H1 (cell line): Measurements from ENCODE around the gene ANKFN1. TPM values are rescaled to one million over a fixed set of nuclear protein-coding genes. Genes with fewer than 3 reads are reported as not detected.

Source experiments
- CTCF ChIA-PET: fragments of 300-600 bp; sonication (Branson Sonifier 250); formaldehyde crosslinking; loops from one replicate; lab custom pipeline; 2021; ENCODE audit not compliant: partially characterized antibody; lab: Charles Lee
- POLR2A ChIA-PET: fragments of 300-600 bp; sonication (Branson Sonifier 250); formaldehyde crosslinking; loops from one replicate; lab custom pipeline; 2021; ENCODE audit warnings: inconsistent platforms; ENCODE audit not compliant: partially characterized antibody; lab: Charles Lee
- DNase-seq, 2 experiments: peaks; one replicate each; pipeline versions ENCODE4 v3.0.0 to v3.0.0-alpha.2; 2010 to 2022; ENCODE audit warnings: low spot score in 2 of 2, low read depth in 1 of 2, mixed read lengths in 1 of 2
- FAIRE-seq: peaks from 2 replicates; lab custom pipeline; 2011; peaks lifted over from hg19 to GRCh38; lab: Jason Lieb, UNC
- H2AFZ ChIP-seq: 2 replicates; pipeline ENCODE4 v1.8.1; 2012; ENCODE audit warnings: low read length, inconsistent platforms
- H2AK5ac ChIP-seq: 2 replicates; pipeline ENCODE4 v1.6.1; 2013; ENCODE audit warnings: low read depth, low read length
- H2BK120ac ChIP-seq: replicated peaks from 2 replicates; pipeline ENCODE3; 2013; ENCODE audit warnings: low read depth, low read length, inconsistent platforms
- H2BK12ac ChIP-seq: 2 replicates; pipeline ENCODE4 v1.6.1; 2013; ENCODE audit warnings: low read depth, low read length
- H2BK15ac ChIP-seq: 2 replicates; pipeline ENCODE4 v1.6.1; 2013; ENCODE audit warnings: low read length
- H2BK20ac ChIP-seq: 2 replicates; pipeline ENCODE4 v1.6.1; 2013; ENCODE audit warnings: low read length
- H2BK5ac ChIP-seq: 2 replicates; pipeline ENCODE4 v1.6.1; 2013; ENCODE audit warnings: low read depth, low read length
- H3K14ac ChIP-seq: 2 replicates; pipeline ENCODE4 v1.6.1; 2013; ENCODE audit warnings: inconsistent platforms; ENCODE audit not compliant: insufficient read length
- H3K18ac ChIP-seq: 2 replicates; pipeline ENCODE4 v1.6.1; 2013; ENCODE audit warnings: low read length; ENCODE audit errors: extremely low read depth
- H3K23ac ChIP-seq: 2 replicates; pipeline ENCODE4 v1.6.1; 2013; ENCODE audit warnings: inconsistent platforms; ENCODE audit not compliant: insufficient read length
- H3K23me2 ChIP-seq: 2 replicates; pipeline ENCODE4 v1.6.1; 2013; ENCODE audit warnings: low read depth, low read length
- H3K27ac ChIP-seq: 2 replicates; pipeline ENCODE4 v1.6.1; 2011; ENCODE audit warnings: low read depth, low read length, inconsistent platforms
- H3K27me3 ChIP-seq, 4 experiments: replicated peaks in 1 of 4; 1 replicate in 1 of 4; 2 replicates in 3 of 4; pipeline versions ENCODE4 v1.6.1 to v1.8.1; 2011 to 2013; ENCODE audit warnings: low read length in 3 of 4, mild to moderate bottlenecking in 3 of 4, inconsistent platforms in 2 of 4, mixed read lengths in 2 of 4, moderate library complexity in 1 of 4; ENCODE audit not compliant: control insufficient read depth in 3 of 4, insufficient read depth in 3 of 4; ENCODE audit errors: extremely low read depth in 1 of 4
- H3K36me3 ChIP-seq, 4 experiments: 2 replicates each; pipeline versions ENCODE4 v1.6.1 to v1.8.1; 2011 to 2013; ENCODE audit warnings: mild to moderate bottlenecking in 4 of 4, low read length in 3 of 4, moderate library complexity in 2 of 4, control low read depth in 1 of 4, inconsistent platforms in 1 of 4; ENCODE audit not compliant: insufficient read depth in 4 of 4, control insufficient read depth in 2 of 4
- H3K4ac ChIP-seq: replicated peaks from 2 replicates; pipeline ENCODE3; 2013; ENCODE audit warnings: low read length, low read depth, mixed read lengths, inconsistent platforms; ENCODE audit not compliant: insufficient read length
- H3K4me1 ChIP-seq, 4 experiments: replicated peaks in 1 of 4; 1 replicate in 1 of 4; 2 replicates in 3 of 4; pipeline versions ENCODE4 v1.6.1 to v1.8.1; 2011 to 2013; ENCODE audit warnings: low read length in 3 of 4, inconsistent platforms in 2 of 4, mixed read lengths in 1 of 4; ENCODE audit not compliant: insufficient read depth in 4 of 4, control insufficient read depth in 3 of 4
- H3K4me2 ChIP-seq, 2 experiments: 2 replicates each; pipeline versions ENCODE4 v1.6.1 to v1.8.1; 2011 to 2013; ENCODE audit warnings: low read depth in 2 of 2, low read length in 2 of 2, control low read depth in 1 of 2, inconsistent platforms in 1 of 2, mild to moderate bottlenecking in 1 of 2; ENCODE audit not compliant: insufficient read depth in 1 of 2
- H3K4me3 ChIP-seq, 4 experiments: fragments of 200-600, 300-600 bp in 1 of 4; sonication (generic), shearing (Covaris generic), sonication (Bioruptor Twin) in 1 of 4; 2 replicates each; pipeline versions ENCODE4 v1.5.1 to v1.8.1; 2011 to 2016; ENCODE audit warnings: low read length in 4 of 4, low read depth in 3 of 4, control low read depth in 2 of 4, inconsistent platforms in 2 of 4, mild to moderate bottlenecking in 2 of 4, mixed read lengths in 1 of 4, moderate library complexity in 1 of 4; ENCODE audit not compliant: insufficient read depth in 2 of 4; ENCODE audit errors: extremely low read depth in 1 of 4
- H3K56ac ChIP-seq: replicated peaks from 2 replicates; pipeline ENCODE3; 2013; ENCODE audit warnings: low read depth, mild to moderate bottlenecking, mixed read lengths, low read length, inconsistent platforms; ENCODE audit not compliant: insufficient read length
- H3K79me1 ChIP-seq: 2 replicates; pipeline ENCODE4 v1.6.1; 2013; ENCODE audit warnings: low read depth, low read length, control low read depth
- H3K79me2 ChIP-seq, 2 experiments: 2 replicates each; pipeline versions ENCODE4 v1.6.1 to v1.8.1; 2012 to 2013; ENCODE audit warnings: low read length in 2 of 2, mild to moderate bottlenecking in 2 of 2, inconsistent platforms in 1 of 2; ENCODE audit not compliant: insufficient read depth in 2 of 2, control insufficient read depth in 1 of 2
- H3K9ac ChIP-seq, 4 experiments: replicated peaks in 1 of 4; 1 replicate in 1 of 4; 2 replicates in 3 of 4; pipeline versions ENCODE4 v1.6.1 to v1.8.1; 2011 to 2013; ENCODE audit warnings: low read depth in 3 of 4, low read length in 3 of 4, control low read depth in 2 of 4, mild to moderate bottlenecking in 2 of 4, moderate library complexity in 2 of 4, inconsistent platforms in 1 of 4; ENCODE audit errors: extremely low read depth in 1 of 4
- H3K9me3 ChIP-seq, 2 experiments: 2 replicates each; pipeline versions ENCODE4 v1.6.1 to v1.8.1; 2012 to 2013; ENCODE audit warnings: mild to moderate bottlenecking in 2 of 2, moderate library complexity in 2 of 2, control low read depth in 1 of 2, inconsistent platforms in 1 of 2, low read depth in 1 of 2, low read length in 1 of 2, mixed read lengths in 1 of 2; ENCODE audit not compliant: insufficient read depth in 2 of 2
- H4K20me1 ChIP-seq, 2 experiments: replicated peaks in 1 of 2; 2 replicates each; pipeline versions ENCODE3 to v1.8.1; 2011 to 2013; ENCODE audit warnings: inconsistent platforms in 2 of 2, low read length in 2 of 2, mild to moderate bottlenecking in 1 of 2; ENCODE audit not compliant: insufficient read depth in 2 of 2, control insufficient read depth in 1 of 2
- H4K5ac ChIP-seq: 2 replicates; pipeline ENCODE4 v1.6.1; 2013; ENCODE audit warnings: low read length, low read depth, mixed read lengths, inconsistent platforms; ENCODE audit not compliant: insufficient read length
- H4K8ac ChIP-seq: 2 replicates; pipeline ENCODE4 v1.8.0; 2013; ENCODE audit warnings: mild to moderate bottlenecking, moderate library complexity, low read length, inconsistent platforms; ENCODE audit not compliant: insufficient read depth; ENCODE audit errors: extremely low read depth
- H4K91ac ChIP-seq: replicated peaks from 2 replicates; pipeline ENCODE3; 2013; ENCODE audit warnings: low read length, mixed read lengths, inconsistent platforms; ENCODE audit not compliant: insufficient read length
- SUZ12 ChIP-seq: fragments of 200-600 bp; sonication (generic); IDR thresholded peaks from 2 replicates; pipeline ENCODE4 v1.6.1; 2012; ENCODE audit warnings: mild to moderate bottlenecking, inconsistent platforms, low read length, moderate library complexity, mixed read lengths
- WGBS, 2 experiments: shearing (Covaris generic) in 1 of 2; methylation state at CpG; one replicate each; pipeline versions ENCODE4 v1.1.6 to v1.1.7; 2013 to 2015; ENCODE audit warnings: low lambda C conversion rate in 2 of 2, mixed read lengths in 2 of 2, inconsistent platforms in 1 of 2, low coverage in 1 of 2, missing lambda C conversion rate in 1 of 2; ENCODE audit not compliant: insufficient replicate concordance in 2 of 2, insufficient coverage in 1 of 2, insufficient read length in 1 of 2; ENCODE audit errors: extremely low coverage in 1 of 2, missing lambda C conversion rate in 1 of 2; 5-methylcytosine and 5-hydroxymethylcytosine counted together
- polyA plus RNA-seq, 7 experiments: library from polyadenylated mRNA; depleted of rRNA in 3 of 7; stranded (reverse) in 5 of 7; unstranded in 2 of 7; fragments of >200 nt in 5 of 7; fragments of 200-250 nt in 2 of 7; gene quantifications; 1 replicate in 5 of 7; 2 replicates in 1 of 7; 4 replicates in 1 of 7; pipeline versions ENCODE4 v1.2.1 to v1.2.3, GENCODE V29; 2011 to 2013; ENCODE audit warnings: missing spikeins in 2 of 7, mixed read lengths in 2 of 7
- total RNA-seq: library from RNA; stranded (reverse); fragmentation: NEBNext Ultra II Directional; extraction: Animal tissue kit (Norgen Biotek cat#: 25700); gene quantifications from 2 replicates; pipeline ENCODE4 v1.2.1, GENCODE V29; 2021
- TF ChIP-seq, protein P1 (sequence below): IDR thresholded peaks from 2 replicates; pipeline ENCODE4 v1.6.1; 2011; ENCODE audit warnings: low read depth, mild to moderate bottlenecking, low read length; ENCODE audit not compliant: insufficient read depth

The ANKFN1 gene
- total and polyA plus RNA-seq, 2 of the 8 experiments (the other 6 are each of a cell fraction or from before 2014, with no cell fraction given), result not detected

GRCh38 chr17:56291226-56291805 is 138.0 kb downstream of the ANKFN1 start:
- H3K56ac ChIP-seq, result no peak overlapping the region
- H3K27me3 ChIP-seq, result no peaks in the 10 kb centered on the region
- 91% methylated on average over 1 of the region's 1 CpG; no CpG with 5 or more reads in 1 of the 2 experiments for WGBS, 2 experiments
- H2AK5ac ChIP-seq, result no peak overlapping the region
- H2AFZ ChIP-seq, result no peak overlapping the region
- DNase-seq, result no peak
- no peak overlapping the region for H3K9ac ChIP-seq
- no peak overlapping the region for H3K27ac ChIP-seq
- H3K79me1 ChIP-seq, result no peaks in the 10 kb centered on the region
- no peak overlapping the region for H2BK12ac ChIP-seq
- no peak overlapping the region for H3K4me3 ChIP-seq
- H3K23me2 ChIP-seq, result no peaks in the 10 kb centered on the region
- no peaks in the 10 kb centered on the region for H3K79me2 ChIP-seq
- H2BK120ac ChIP-seq, result no peak overlapping the region
- no peak overlapping the region for H4K91ac ChIP-seq
- H3K4ac ChIP-seq, result no peak overlapping the region
- no peak overlapping the region for H3K14ac ChIP-seq
- TF ChIP-seq SUZ12, result no peak
- TF ChIP-seq, protein P1, sequence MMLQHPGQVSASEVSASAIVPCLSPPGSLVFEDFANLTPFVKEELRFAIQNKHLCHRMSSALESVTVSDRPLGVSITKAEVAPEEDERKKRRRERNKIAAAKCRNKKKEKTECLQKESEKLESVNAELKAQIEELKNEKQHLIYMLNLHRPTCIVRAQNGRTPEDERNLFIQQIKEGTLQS, result no peak
- H3K36me3 ChIP-seq, result no peaks in the 10 kb centered on the region
- H3K18ac ChIP-seq, result no peak overlapping the region
- H4K5ac ChIP-seq, result no peak overlapping the region
- FAIRE-seq, result no peak
- no peak overlapping the region for H2BK5ac ChIP-seq
- H2BK15ac ChIP-seq, result no peak overlapping the region
- no peak overlapping the region for H2BK20ac ChIP-seq
- H4K20me1 ChIP-seq, result no peaks in the 10 kb centered on the region
- H3K4me2 ChIP-seq, result no peak overlapping the region
- H3K4me1 ChIP-seq, result no peaks in the 10 kb centered on the region
- H3K23ac ChIP-seq, result no peak overlapping the region
- POLR2A ChIA-PET, result no interaction called here
- no peak overlapping the region for H4K8ac ChIP-seq
- no peaks in the 10 kb centered on the region for H3K9me3 ChIP-seq
- CTCF ChIA-PET, result interaction anchor here (0.7 to 1.3 kb wide), 3 partner anchors 29 to 182 kb away, joined by 3 read pairs; no protein-coding TSS in a partner anchor
